SK-N-SH treated with all-trans-retinoic acid at 6 μM for 48 hours (cell line): ENCODE data around the gene POLR2A.

Experiments
- ATAC-seq: fragments of 200-7000 bp; cut with Tn5 transposase; 3 replicates; pipeline ENCODE4 v1.9.1; 2020; ENCODE audit warnings: mild to moderate bottlenecking, moderate library complexity
- ARNTL ChIP-seq: fragments of 450-650 bp; formaldehyde crosslinking; IDR thresholded peaks from 2 replicates; pipeline ENCODE4 v1.5.0; 2020; ENCODE audit warnings: low read depth, mild to moderate bottlenecking, moderate library complexity, borderline replicate concordance
- BACH2 ChIP-seq: fragments of 250-450 bp; sonication (Bioruptor Pico); IDR thresholded peaks from 2 replicates; pipeline ENCODE4 v1.9.0; 2021; ENCODE audit warnings: mild to moderate bottlenecking, borderline replicate concordance
- CREB5 ChIP-seq: fragments of 250-450 bp; sonication (Bioruptor Pico); IDR thresholded peaks from 2 replicates; pipeline ENCODE4 v1.5.1; 2020; ENCODE audit warnings: low read depth, mild to moderate bottlenecking, moderate library complexity
- CSDC2 ChIP-seq: fragments of 250-450 bp; sonication (Bioruptor Pico); IDR thresholded peaks from 2 replicates; pipeline ENCODE4 v1.5.0; 2020; ENCODE audit warnings: mild to moderate bottlenecking, moderate library complexity
- ESRRG ChIP-seq: fragments of 250-450 bp; sonication (Bioruptor Pico); IDR thresholded peaks from 2 replicates; pipeline ENCODE4 v1.6.1; 2021; ENCODE audit warnings: mild to moderate bottlenecking
- GLIS3 ChIP-seq: fragments of 250-450 bp; sonication (Bioruptor Pico); IDR thresholded peaks from 2 replicates; pipeline ENCODE4 v1.5.0; 2020; ENCODE audit warnings: mild to moderate bottlenecking, moderate library complexity
- OSR1 ChIP-seq: fragments of 250-450 bp; sonication (Bioruptor Pico); IDR thresholded peaks from 2 replicates; pipeline ENCODE4 v1.8.0; 2022; ENCODE audit warnings: moderate library complexity, mild to moderate bottlenecking, inconsistent platforms
- PPARA ChIP-seq: fragments of 250-450 bp; sonication (Bioruptor Pico); IDR thresholded peaks from 2 replicates; pipeline ENCODE4 v1.5.0; 2020; ENCODE audit warnings: mild to moderate bottlenecking, borderline replicate concordance
- SNAI2 ChIP-seq: fragments of 250-450 bp; sonication (Bioruptor Pico); IDR thresholded peaks from 2 replicates; pipeline ENCODE4 v1.5.0; 2020; ENCODE audit warnings: mild to moderate bottlenecking, moderate library complexity
- TCF4 ChIP-seq: fragments of 250-450 bp; sonication (Bioruptor Pico); IDR thresholded peaks from 2 replicates; pipeline ENCODE4 v1.8.0; 2021; ENCODE audit warnings: mild to moderate bottlenecking, moderate library complexity, borderline replicate concordance
- TOX ChIP-seq: fragments of 250-450 bp; sonication (Bioruptor Pico); IDR thresholded peaks from 2 replicates; pipeline ENCODE4 v1.8.0; 2021; ENCODE audit warnings: mild to moderate bottlenecking, moderate library complexity, borderline replicate concordance
- TSHZ2 ChIP-seq: fragments of 250-450 bp; sonication (Bioruptor Pico); IDR thresholded peaks from 2 replicates; pipeline ENCODE4 v1.5.0; 2020; ENCODE audit warnings: mild to moderate bottlenecking, moderate library complexity
- ZFP3 ChIP-seq: fragments of 250-450 bp; sonication (Bioruptor Pico); IDR thresholded peaks from 2 replicates; pipeline ENCODE4 v1.5.0; 2020; ENCODE audit warnings: mild to moderate bottlenecking, moderate library complexity
- ZNF8 ChIP-seq: fragments of 450-650 bp; formaldehyde crosslinking; IDR thresholded peaks from 2 replicates; pipeline ENCODE4 v1.5.0; 2020; ENCODE audit warnings: mild to moderate bottlenecking, moderate library complexity
- TF ChIP-seq, protein P1 (sequence below): fragments of 250-450 bp; sonication (Bioruptor Pico); IDR thresholded peaks from 2 replicates; pipeline ENCODE4 v1.5.1; 2021; ENCODE audit warnings: mild to moderate bottlenecking, moderate library complexity
- TF ChIP-seq, protein P2 (sequence below): fragments of 250-450 bp; sonication (Bioruptor Pico); IDR thresholded peaks from 2 replicates; pipeline ENCODE4 v1.8.0; 2020; ENCODE audit warnings: mild to moderate bottlenecking, moderate library complexity, borderline replicate concordance
- TF ChIP-seq, protein P3 (sequence below): fragments of 250-450 bp; sonication (Bioruptor Pico); IDR thresholded peaks from 2 replicates; pipeline ENCODE4 v1.8.0; 2021; ENCODE audit warnings: low read depth, mild to moderate bottlenecking, moderate library complexity, borderline replicate concordance

The POLR2A gene

GRCh38 chr17:7440113-7440833 lies 43.9 kb upstream of the POLR2A start:
- ATAC-seq, result peak; percentile 40
- no peak for TF ChIP-seq GLIS3 (CRISPR knock-in tag)
- TF ChIP-seq, protein P1, sequence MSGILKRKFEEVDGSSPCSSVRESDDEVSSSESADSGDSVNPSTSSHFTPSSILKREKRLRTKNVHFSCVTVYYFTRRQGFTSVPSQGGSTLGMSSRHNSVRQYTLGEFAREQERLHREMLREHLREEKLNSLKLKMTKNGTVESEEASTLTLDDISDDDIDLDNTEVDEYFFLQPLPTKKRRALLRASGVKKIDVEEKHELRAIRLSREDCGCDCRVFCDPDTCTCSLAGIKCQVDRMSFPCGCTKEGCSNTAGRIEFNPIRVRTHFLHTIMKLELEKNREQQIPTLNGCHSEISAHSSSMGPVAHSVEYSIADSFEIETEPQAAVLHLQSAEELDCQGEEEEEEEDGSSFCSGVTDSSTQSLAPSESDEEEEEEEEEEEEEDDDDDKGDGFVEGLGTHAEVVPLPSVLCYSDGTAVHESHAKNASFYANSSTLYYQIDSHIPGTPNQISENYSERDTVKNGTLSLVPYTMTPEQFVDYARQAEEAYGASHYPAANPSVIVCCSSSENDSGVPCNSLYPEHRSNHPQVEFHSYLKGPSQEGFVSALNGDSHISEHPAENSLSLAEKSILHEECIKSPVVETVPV (CRISPR knock-in tag), result no peak
- TF ChIP-seq ESRRG (CRISPR knock-in tag), result no peak
- TF ChIP-seq TOX (CRISPR knock-in tag), result no peak

GRCh38 chr17:7440834-7441195 lies 43.4 kb upstream of the POLR2A start:
- peak; percentile 52 for ATAC-seq
- TF ChIP-seq TSHZ2, result no peak
- TF ChIP-seq, protein P2, sequence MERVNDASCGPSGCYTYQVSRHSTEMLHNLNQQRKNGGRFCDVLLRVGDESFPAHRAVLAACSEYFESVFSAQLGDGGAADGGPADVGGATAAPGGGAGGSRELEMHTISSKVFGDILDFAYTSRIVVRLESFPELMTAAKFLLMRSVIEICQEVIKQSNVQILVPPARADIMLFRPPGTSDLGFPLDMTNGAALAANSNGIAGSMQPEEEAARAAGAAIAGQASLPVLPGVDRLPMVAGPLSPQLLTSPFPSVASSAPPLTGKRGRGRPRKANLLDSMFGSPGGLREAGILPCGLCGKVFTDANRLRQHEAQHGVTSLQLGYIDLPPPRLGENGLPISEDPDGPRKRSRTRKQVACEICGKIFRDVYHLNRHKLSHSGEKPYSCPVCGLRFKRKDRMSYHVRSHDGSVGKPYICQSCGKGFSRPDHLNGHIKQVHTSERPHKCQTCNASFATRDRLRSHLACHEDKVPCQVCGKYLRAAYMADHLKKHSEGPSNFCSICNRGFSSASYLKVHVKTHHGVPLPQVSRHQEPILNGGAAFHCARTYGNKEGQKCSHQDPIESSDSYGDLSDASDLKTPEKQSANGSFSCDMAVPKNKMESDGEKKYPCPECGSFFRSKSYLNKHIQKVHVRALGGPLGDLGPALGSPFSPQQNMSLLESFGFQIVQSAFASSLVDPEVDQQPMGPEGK (CRISPR knock-in tag), result peak; percentile 25; the same call in 1 of the 2 replicates

GRCh38 chr17:7441266-7441665 lies 42.9 kb upstream of the POLR2A start:
- no peak for TF ChIP-seq TCF4
- TF ChIP-seq PPARA, result no peak
- TF ChIP-seq SNAI2 (CRISPR knock-in tag), result no peak

GRCh38 chr17:7442142-7442541 lies 42.0 kb upstream of the POLR2A start:
- TF ChIP-seq SNAI2 (CRISPR knock-in tag) (no peak), PPARA (no peak), ZFP3 (no peak), ARNTL (CRISPR knock-in tag) (no peak), BACH2 (CRISPR knock-in tag) (no peak), CREB5 (no peak), ZNF8 (CRISPR knock-in tag) (no peak), ESRRG (CRISPR knock-in tag) (no peak), GLIS3 (CRISPR knock-in tag) (no peak), OSR1 (CRISPR knock-in tag) (no peak), CSDC2 (CRISPR knock-in tag) (no peak)
- TF ChIP-seq, protein P3, sequence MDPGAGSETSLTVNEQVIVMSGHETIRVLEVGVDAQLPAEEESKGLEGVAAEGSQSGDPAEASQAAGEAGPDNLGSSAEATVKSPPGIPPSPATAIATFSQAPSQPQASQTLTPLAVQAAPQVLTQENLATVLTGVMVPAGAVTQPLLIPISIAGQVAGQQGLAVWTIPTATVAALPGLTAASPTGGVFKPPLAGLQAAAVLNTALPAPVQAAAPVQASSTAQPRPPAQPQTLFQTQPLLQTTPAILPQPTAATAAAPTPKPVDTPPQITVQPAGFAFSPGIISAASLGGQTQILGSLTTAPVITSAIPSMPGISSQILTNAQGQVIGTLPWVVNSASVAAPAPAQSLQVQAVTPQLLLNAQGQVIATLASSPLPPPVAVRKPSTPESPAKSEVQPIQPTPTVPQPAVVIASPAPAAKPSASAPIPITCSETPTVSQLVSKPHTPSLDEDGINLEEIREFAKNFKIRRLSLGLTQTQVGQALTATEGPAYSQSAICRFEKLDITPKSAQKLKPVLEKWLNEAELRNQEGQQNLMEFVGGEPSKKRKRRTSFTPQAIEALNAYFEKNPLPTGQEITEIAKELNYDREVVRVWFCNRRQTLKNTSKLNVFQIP, result no peak
- TF ChIP-seq, protein P2 (CRISPR knock-in tag), result no peak
- no peak for ATAC-seq

More at GRCh38 chr17:7441266-7441665, 42.9 kb upstream of the POLR2A start:
- no peak for ATAC-seq
